ENCODE results near the gene SAMD5.

The SAMD5 gene

GRCh38 chr6:147547369-147547902, 38.9 kb downstream of the SAMD5 start:
- Histone ChIP-seq H3K4me3 (ENCODE audit: low read length) (no peak overlapping the region), H3K4me1 (ENCODE audit: control insufficient read depth, insufficient read depth, low read length) (no peaks in the 10 kb centered on the region), H3K36me3 (ENCODE audit: control insufficient read depth, insufficient read depth, low read length) (no peaks in the 10 kb centered on the region), H3K27me3 (ENCODE audit: control insufficient read depth, insufficient read depth, low read length) (no peaks in the 10 kb centered on the region), H3K27ac (ENCODE audit: low read length) (no peak overlapping the region), H3K9me3 (ENCODE audit: control insufficient read depth, insufficient read depth, low read length) (no peaks in the 10 kb centered on the region)
- no peak for DNase-seq (ENCODE audit: low read depth, low spot score)
- no CpG with 5 or more reads among the region's 10 CpGs for WGBS (ENCODE audit: insufficient coverage, insufficient read length)

- no peaks in the 10 kb centered on the region for H3K9me3 ChIP-seq (ENCODE audit: control insufficient read depth, insufficient read depth, low read length)
- no peak for DNase-seq (ENCODE audit: low read depth, low spot score)
- no CpG with 5 or more reads among the region's 3 CpGs for WGBS (ENCODE audit: insufficient coverage, insufficient read length)
- no peaks in the 10 kb centered on the region for H3K36me3 ChIP-seq (ENCODE audit: control insufficient read depth, insufficient read depth, low read length)
- H3K4me3 ChIP-seq (ENCODE audit: low read length) = no peak overlapping the region
- no peaks in the 10 kb centered on the region for H3K27me3 ChIP-seq (ENCODE audit: control insufficient read depth, insufficient read depth, low read length)
- no peak overlapping the region for H3K27ac ChIP-seq (ENCODE audit: low read length)
- H3K4me1 ChIP-seq (ENCODE audit: control insufficient read depth, insufficient read depth, low read length) = no peaks in the 10 kb centered on the region
These were observed 40.5 kb downstream of the SAMD5 start for GRCh38 chr6:147548921-147549475.

GRCh38 chr6:147549531-147549930, 41.0 kb downstream of the SAMD5 start:
- WGBS (ENCODE audit: insufficient coverage, insufficient read length) = no CpG with 5 or more reads among the region's 4 CpGs
- DNase-seq (ENCODE audit: low read depth, low spot score) = no peak
- H3K27me3 ChIP-seq (ENCODE audit: control insufficient read depth, insufficient read depth, low read length) = no peaks in the 10 kb centered on the region
- no peaks in the 10 kb centered on the region for H3K9me3 ChIP-seq (ENCODE audit: control insufficient read depth, insufficient read depth, low read length)
- H3K4me3 ChIP-seq (ENCODE audit: low read length) = no peak overlapping the region
- no peak overlapping the region for H3K27ac ChIP-seq (ENCODE audit: low read length)
- no peaks in the 10 kb centered on the region for H3K4me1 ChIP-seq (ENCODE audit: control insufficient read depth, insufficient read depth, low read length)
- H3K36me3 ChIP-seq (ENCODE audit: control insufficient read depth, insufficient read depth, low read length) = no peaks in the 10 kb centered on the region

GRCh38 chr6:147551976-147552375, 43.5 kb downstream of the SAMD5 start:
- Histone ChIP-seq H3K9me3 (ENCODE audit: control insufficient read depth, insufficient read depth, low read length) (no peaks in the 10 kb centered on the region), H3K4me3 (ENCODE audit: low read length) (no peak overlapping the region), H3K36me3 (ENCODE audit: control insufficient read depth, insufficient read depth, low read length) (no peaks in the 10 kb centered on the region), H3K27me3 (ENCODE audit: control insufficient read depth, insufficient read depth, low read length) (no peaks in the 10 kb centered on the region), H3K4me1 (ENCODE audit: control insufficient read depth, insufficient read depth, low read length) (no peaks in the 10 kb centered on the region), H3K27ac (ENCODE audit: low read length) (no peak overlapping the region)
- WGBS (ENCODE audit: insufficient coverage, insufficient read length) = no CpG with 5 or more reads among the region's 1 CpG
- DNase-seq (ENCODE audit: low read depth, low spot score) = no peak

GRCh38 chr6:147553099-147553498, 44.6 kb downstream of the SAMD5 start:
- no peak overlapping the region for H3K27ac ChIP-seq (ENCODE audit: low read length)

GRCh38 chr6:147554281-147554680, 45.8 kb downstream of the SAMD5 start:
- H3K4me1 ChIP-seq (ENCODE audit: control insufficient read depth, insufficient read depth, low read length) = no peaks in the 10 kb centered on the region
- WGBS (ENCODE audit: insufficient coverage, insufficient read length) = no CpG with 5 or more reads among the region's 4 CpGs
- no peaks in the 10 kb centered on the region for H3K9me3 ChIP-seq (ENCODE audit: control insufficient read depth, insufficient read depth, low read length)
- no peaks in the 10 kb centered on the region for H3K27me3 ChIP-seq (ENCODE audit: control insufficient read depth, insufficient read depth, low read length)
- DNase-seq (ENCODE audit: low read depth, low spot score) = no peak
- no peak overlapping the region for H3K4me3 ChIP-seq (ENCODE audit: low read length)
- H3K27ac ChIP-seq (ENCODE audit: low read length) = no peak overlapping the region
- no peaks in the 10 kb centered on the region for H3K36me3 ChIP-seq (ENCODE audit: control insufficient read depth, insufficient read depth, low read length)

More at GRCh38 chr6:147553099-147553498, 44.6 kb downstream of the SAMD5 start:
- no peak overlapping the region for H3K4me3 ChIP-seq (ENCODE audit: low read length)
- H3K4me1 ChIP-seq (ENCODE audit: control insufficient read depth, insufficient read depth, low read length) = no peaks in the 10 kb centered on the region
- no peaks in the 10 kb centered on the region for H3K9me3 ChIP-seq (ENCODE audit: control insufficient read depth, insufficient read depth, low read length)
- WGBS (ENCODE audit: insufficient coverage, insufficient read length) = no CpG with 5 or more reads among the region's 1 CpG
- H3K36me3 ChIP-seq (ENCODE audit: control insufficient read depth, insufficient read depth, low read length) = no peaks in the 10 kb centered on the region
- H3K27me3 ChIP-seq (ENCODE audit: control insufficient read depth, insufficient read depth, low read length) = no peaks in the 10 kb centered on the region
- no peak for DNase-seq (ENCODE audit: low read depth, low spot score)

GRCh38 chr6:147559006-147559405, 50.5 kb downstream of the SAMD5 start:
- Histone ChIP-seq H3K4me1 (ENCODE audit: control insufficient read depth, insufficient read depth, low read length) (no peaks in the 10 kb centered on the region), H3K9me3 (ENCODE audit: control insufficient read depth, insufficient read depth, low read length) (no peaks in the 10 kb centered on the region), H3K27ac (ENCODE audit: low read length) (no peak overlapping the region), H3K36me3 (ENCODE audit: control insufficient read depth, insufficient read depth, low read length) (no peaks in the 10 kb centered on the region), H3K4me3 (ENCODE audit: low read length) (no peak overlapping the region), H3K27me3 (ENCODE audit: control insufficient read depth, insufficient read depth, low read length) (no peaks in the 10 kb centered on the region)
- no peak for DNase-seq (ENCODE audit: low read depth, low spot score)
- WGBS (ENCODE audit: insufficient coverage, insufficient read length) = no CpG with 5 or more reads among the region's 7 CpGs

GRCh38 chr6:147560670-147561069, 52.2 kb downstream of the SAMD5 start:
- H3K4me3 ChIP-seq (ENCODE audit: low read length) = no peak overlapping the region
- DNase-seq (ENCODE audit: low read depth, low spot score) = no peak
- no peaks in the 10 kb centered on the region for H3K4me1 ChIP-seq (ENCODE audit: control insufficient read depth, insufficient read depth, low read length)
- H3K27ac ChIP-seq (ENCODE audit: low read length) = no peak overlapping the region
- no peaks in the 10 kb centered on the region for H3K36me3 ChIP-seq (ENCODE audit: control insufficient read depth, insufficient read depth, low read length)
- no peaks in the 10 kb centered on the region for H3K27me3 ChIP-seq (ENCODE audit: control insufficient read depth, insufficient read depth, low read length)
- no peaks in the 10 kb centered on the region for H3K9me3 ChIP-seq (ENCODE audit: control insufficient read depth, insufficient read depth, low read length)

GRCh38 chr6:147561726-147562125, 53.2 kb downstream of the SAMD5 start:
- WGBS (ENCODE audit: insufficient coverage, insufficient read length) = no CpG with 5 or more reads among the region's 6 CpGs
- Histone ChIP-seq H3K4me1 (ENCODE audit: control insufficient read depth, insufficient read depth, low read length) (no peaks in the 10 kb centered on the region), H3K4me3 (ENCODE audit: low read length) (no peak overlapping the region), H3K27me3 (ENCODE audit: control insufficient read depth, insufficient read depth, low read length) (no peaks in the 10 kb centered on the region), H3K27ac (ENCODE audit: low read length) (no peak overlapping the region), H3K36me3 (ENCODE audit: control insufficient read depth, insufficient read depth, low read length) (no peaks in the 10 kb centered on the region), H3K9me3 (ENCODE audit: control insufficient read depth, insufficient read depth, low read length) (no peaks in the 10 kb centered on the region)
- no peak for DNase-seq (ENCODE audit: low read depth, low spot score)

- no peak for DNase-seq (ENCODE audit: low read depth, low spot score)
- H3K36me3 ChIP-seq (ENCODE audit: control insufficient read depth, insufficient read depth, low read length) = no peaks in the 10 kb centered on the region
- no peaks in the 10 kb centered on the region for H3K27me3 ChIP-seq (ENCODE audit: control insufficient read depth, insufficient read depth, low read length)
- no peak overlapping the region for H3K27ac ChIP-seq (ENCODE audit: low read length)
- WGBS (ENCODE audit: insufficient coverage, insufficient read length) = no CpG with 5 or more reads among the region's 2 CpGs
- no peaks in the 10 kb centered on the region for H3K4me1 ChIP-seq (ENCODE audit: control insufficient read depth, insufficient read depth, low read length)
- no peak overlapping the region for H3K4me3 ChIP-seq (ENCODE audit: low read length)
- no peaks in the 10 kb centered on the region for H3K9me3 ChIP-seq (ENCODE audit: control insufficient read depth, insufficient read depth, low read length)
These were observed 55.0 kb downstream of the SAMD5 start for GRCh38 chr6:147563472-147563871.

GRCh38 chr6:147564556-147564955, 56.1 kb downstream of the SAMD5 start:
- H3K4me1 ChIP-seq (ENCODE audit: control insufficient read depth, insufficient read depth, low read length) = no peaks in the 10 kb centered on the region
- no peak for DNase-seq (ENCODE audit: low read depth, low spot score)
- no peaks in the 10 kb centered on the region for H3K9me3 ChIP-seq (ENCODE audit: control insufficient read depth, insufficient read depth, low read length)
- H3K27me3 ChIP-seq (ENCODE audit: control insufficient read depth, insufficient read depth, low read length) = no peaks in the 10 kb centered on the region
- H3K27ac ChIP-seq (ENCODE audit: low read length) = no peak overlapping the region
- WGBS (ENCODE audit: insufficient coverage, insufficient read length) = no CpG with 5 or more reads among the region's 1 CpG
- H3K36me3 ChIP-seq (ENCODE audit: control insufficient read depth, insufficient read depth, low read length) = no peaks in the 10 kb centered on the region
- H3K4me3 ChIP-seq (ENCODE audit: low read length) = no peak overlapping the region

Data from iPS DF 6.9 (cell line).